Neural progenitor cell (in vitro differentiated cells): ENCODE measurements around the gene FNIP2.

Experiments
- CTCF ChIP-seq: fragments of 200-600 bp; sonication (generic); IDR thresholded peaks from 2 replicates; pipeline ENCODE4 v1.5.1; 2017; ENCODE audit warnings: antibody characterized with exemption, mild to moderate bottlenecking
- EZH2 ChIP-seq: fragments of 200-600 bp; sonication (generic); IDR thresholded peaks from 2 replicates; pipeline ENCODE4 v1.6.1; 2017; ENCODE audit warnings: antibody characterized with exemption, mild to moderate bottlenecking, moderate library complexity
- EZH2phosphoT487 ChIP-seq: fragments of 200-600 bp; sonication (generic); IDR thresholded peaks from 2 replicates; pipeline ENCODE4 v1.6.1; 2017; ENCODE audit warnings: antibody characterized with exemption

GRCh38 chr4:158863296-158863695 lies 94.5 kb downstream of the FNIP2 start:
- TF ChIP-seq EZH2 (no peak), CTCF (no peak), EZH2phosphoT487 (no peak)
